HG02870 (cell line): ENCODE data around the gene AKT1.
"Not testable (repeated sequence)": the region's sequence is repeated elsewhere in the genome, so short reads cannot be mapped to it uniquely, and the experiment has no call there.

Experiments
- ATAC-seq: cut with Tn5 transposase; IDR thresholded peaks from one replicate; pipeline ENCODE4 v1.9.1; 2021; ENCODE audit warnings: mild to moderate bottlenecking, moderate library complexity; ENCODE audit not compliant: unreplicated experiment

AKT1 gene

GRCh38 chr14:104741108-104741802 lies 54.3 kb downstream of the AKT1 start:
- no peak for ATAC-seq

- no peak for ATAC-seq
Observed at GRCh38 chr14:104739546-104740516, 55.7 kb downstream of the AKT1 start.

- ATAC-seq: no peak
Observed at GRCh38 chr14:104739026-104739425, 56.5 kb downstream of the AKT1 start.

- no peak for ATAC-seq
Observed at GRCh38 chr14:104738375-104739019, 57.1 kb downstream of the AKT1 start.

GRCh38 chr14:104735830-104736642 lies 59.5 kb downstream of the AKT1 start:
- ATAC-seq: no peak

- ATAC-seq: no peak
Observed at GRCh38 chr14:104734991-104735779, 60.4 kb downstream of the AKT1 start.

- no peak for ATAC-seq
Observed at GRCh38 chr14:104734601-104734990, 61.0 kb downstream of the AKT1 start.

- ATAC-seq: no peak
Observed at GRCh38 chr14:104734051-104734587, 61.4 kb downstream of the AKT1 start.

- no peak for ATAC-seq
Observed at GRCh38 chr14:104732931-104733681, 62.4 kb downstream of the AKT1 start.

- ATAC-seq: no peak
Observed at GRCh38 chr14:104732355-104732804, 63.2 kb downstream of the AKT1 start.

- ATAC-seq: no peak
Observed at GRCh38 chr14:104731320-104732294, 63.9 kb downstream of the AKT1 start.

- ATAC-seq: no peak
Observed at GRCh38 chr14:104730487-104730886, 65.1 kb downstream of the AKT1 start.

GRCh38 chr14:104729835-104730181 lies 65.7 kb downstream of the AKT1 start:
- no peak for ATAC-seq

GRCh38 chr14:104729176-104729834 lies 66.2 kb downstream of the AKT1 start:
- not testable (repeated sequence) for ATAC-seq

GRCh38 chr14:104728631-104729030 lies 66.9 kb downstream of the AKT1 start:
- ATAC-seq: no peak

- no peak for ATAC-seq
Observed at GRCh38 chr14:104726600-104727451, 68.7 kb downstream of the AKT1 start.
